GM21786 (cell line): ENCODE data around the gene GPANK1.

Experiments used
- ATAC-seq: cut with Tn5 transposase; IDR thresholded peaks from one replicate; pipeline ENCODE4 v1.9.1; 2021; ENCODE audit not compliant: unreplicated experiment

The GPANK1 gene

GRCh38 chr6:31642798-31643570, 21.8 kb downstream of the GPANK1 start:
- no peak for ATAC-seq

GRCh38 chr6:31641370-31641769, 23.4 kb downstream of the GPANK1 start:
- no peak for ATAC-seq

- no peak for ATAC-seq
These were observed 24.2 kb downstream of the GPANK1 start for GRCh38 chr6:31640612-31641011.

GRCh38 chr6:31639449-31639861, 25.3 kb downstream of the GPANK1 start:
- ATAC-seq, result no peak

GRCh38 chr6:31639043-31639442, 25.8 kb downstream of the GPANK1 start:
- no peak for ATAC-seq

- ATAC-seq, result no peak
These were observed 27.9 kb downstream of the GPANK1 start for GRCh38 chr6:31636698-31637596.

GRCh38 chr6:31634969-31635575, 29.7 kb downstream of the GPANK1 start:
- no peak for ATAC-seq

- ATAC-seq, result no peak
These were observed 30.7 kb downstream of the GPANK1 start for GRCh38 chr6:31634131-31634530.

GRCh38 chr6:31633447-31633846, 31.4 kb downstream of the GPANK1 start:
- ATAC-seq, result no peak

- no peak for ATAC-seq
These were observed 32.4 kb downstream of the GPANK1 start for GRCh38 chr6:31632279-31632946.

GRCh38 chr6:31631681-31632278, 33.0 kb downstream of the GPANK1 start:
- ATAC-seq, result no peak

- ATAC-seq, result no peak
These were observed 33.6 kb downstream of the GPANK1 start for GRCh38 chr6:31631209-31631608.

GRCh38 chr6:31630177-31630934, 34.4 kb downstream of the GPANK1 start:
- no peak for ATAC-seq

GRCh38 chr6:31629014-31629413, 35.8 kb downstream of the GPANK1 start:
- no peak for ATAC-seq

GRCh38 chr6:31627690-31628287, 37.0 kb downstream of the GPANK1 start:
- no peak for ATAC-seq

GRCh38 chr6:31626952-31627351, 37.8 kb downstream of the GPANK1 start:
- ATAC-seq, result no peak

GRCh38 chr6:31624070-31624469, 40.7 kb downstream of the GPANK1 start:
- no peak for ATAC-seq

GRCh38 chr6:31622684-31623091, 42.1 kb downstream of the GPANK1 start:
- no peak for ATAC-seq

GRCh38 chr6:31621991-31622390, 42.8 kb downstream of the GPANK1 start:
- no peak for ATAC-seq
